Chondrocyte (in vitro differentiated cells): ENCODE results near the gene AFAP1L2. TPM values are rescaled to one million over a fixed set of nuclear protein-coding genes. Genes with fewer than 3 reads are reported as not detected.

Experiments used
- DNase-seq: peaks from one replicate; pipeline ENCODE4 v3.0.0; 2021; ENCODE audit warnings: mixed read lengths, low spot score
- H3K27ac Mint-ChIP-seq: one replicate; pipeline ENCODE4 v1.8.0; 2021; ENCODE audit warnings: mild to moderate bottlenecking, moderate library complexity, mixed read lengths; ENCODE audit not compliant: unreplicated experiment
- H3K27me3 Mint-ChIP-seq: 2 replicates; pipeline ENCODE4 v1.8.0; 2021; ENCODE audit warnings: low read depth, mixed read lengths
- H3K36me3 Mint-ChIP-seq: 2 replicates; pipeline ENCODE4 v1.8.0; 2021; ENCODE audit warnings: low read depth, mixed read lengths
- H3K4me1 Mint-ChIP-seq: 2 replicates; pipeline ENCODE4 v1.8.0; 2021; ENCODE audit warnings: low read depth, mild to moderate bottlenecking, mixed read lengths
- H3K4me3 Mint-ChIP-seq: one replicate; pipeline ENCODE4 v1.8.0; 2021; ENCODE audit warnings: mild to moderate bottlenecking, moderate library complexity, mixed read lengths; ENCODE audit not compliant: unreplicated experiment
- H3K9me3 Mint-ChIP-seq: 2 replicates; pipeline ENCODE4 v1.8.0; 2021; ENCODE audit warnings: low read depth, mixed read lengths
- CTCF ChIP-seq: fragments of 200-600 bp; sonication (generic); IDR thresholded peaks from 2 replicates; pipeline ENCODE4 v1.5.0; 2021; ENCODE audit warnings: antibody characterized with exemption, mild to moderate bottlenecking, moderate library complexity
- total RNA-seq: library from RNA; stranded (reverse); gene quantifications from 3 replicates; pipeline ENCODE4 v1.2.1, GENCODE V29; 2021

The AFAP1L2 gene
- total RNA-seq, 1 donor from 2014 or later, result 2.9 TPM

GRCh38 chr10:114403541-114404161 lies 651 bp downstream of the AFAP1L2 start:
- peaks cover 4% of the 10 kb centered on the region for H3K9me3 Mint-ChIP-seq
- H3K4me1 Mint-ChIP-seq, result peaks cover 47% of the 10 kb centered on the region
- H3K27ac Mint-ChIP-seq, result peak overlapping the region; percentile 55
- TF ChIP-seq CTCF, result peak; percentile 72
- no peaks in the 10 kb centered on the region for H3K36me3 Mint-ChIP-seq
- H3K27me3 Mint-ChIP-seq, result peaks cover 3% of the 10 kb centered on the region
- DNase-seq, result no peak
- peak overlapping the region; percentile 79 for H3K4me3 Mint-ChIP-seq

GRCh38 chr10:114402871-114403540 lies 1.3 kb downstream of the AFAP1L2 start:
- Mint-ChIP-seq H3K36me3 (no peaks in the 10 kb centered on the region), H3K4me3 (peak overlapping the region; percentile 79), H3K4me1 (peaks cover 52% of the 10 kb centered on the region), H3K27ac (peak overlapping the region; percentile 55), H3K27me3 (peaks cover 3% of the 10 kb centered on the region), H3K9me3 (peaks cover 4% of the 10 kb centered on the region)
- TF ChIP-seq CTCF, result no peak
- DNase-seq, result no peak

- peaks cover 59% of the 10 kb centered on the region for H3K4me1 Mint-ChIP-seq
- TF ChIP-seq CTCF, result no peak
- H3K27ac Mint-ChIP-seq, result no peak overlapping the region
- DNase-seq, result no peak
- H3K36me3 Mint-ChIP-seq, result no peaks in the 10 kb centered on the region
- peaks cover 3% of the 10 kb centered on the region for H3K27me3 Mint-ChIP-seq
- no peak overlapping the region for H3K4me3 Mint-ChIP-seq
- peaks cover 4% of the 10 kb centered on the region for H3K9me3 Mint-ChIP-seq
Observed at GRCh38 chr10:114402233-114402632, 2.1 kb downstream of the AFAP1L2 start.

GRCh38 chr10:114401195-114401791 lies 3.0 kb downstream of the AFAP1L2 start:
- DNase-seq, result no peak
- H3K27me3 Mint-ChIP-seq, result peaks cover 3% of the 10 kb centered on the region
- peaks cover 65% of the 10 kb centered on the region for H3K4me1 Mint-ChIP-seq
- H3K27ac Mint-ChIP-seq, result no peak overlapping the region
- peaks cover 2% of the 10 kb centered on the region for H3K9me3 Mint-ChIP-seq
- TF ChIP-seq CTCF, result no peak
- no peaks in the 10 kb centered on the region for H3K36me3 Mint-ChIP-seq
- no peak overlapping the region for H3K4me3 Mint-ChIP-seq

GRCh38 chr10:114400091-114400490 lies 4.2 kb downstream of the AFAP1L2 start:
- Mint-ChIP-seq H3K36me3 (no peaks in the 10 kb centered on the region), H3K27me3 (peaks cover 3% of the 10 kb centered on the region), H3K9me3 (no peaks in the 10 kb centered on the region), H3K4me3 (no peak overlapping the region), H3K27ac (peak overlapping the region; percentile 34), H3K4me1 (peaks cover 63% of the 10 kb centered on the region)
- TF ChIP-seq CTCF, result no peak
- no peak for DNase-seq
